Stimulated activated CD8-positive, alpha-beta memory T cell treated with anti-CD3 and anti-CD28 coated beads, Interleukin-4, amount 100 ng/mL, for 48 hours (primary cell): ENCODE results near the gene TUBD1.
"Not testable (repeated sequence)": the region's sequence is repeated elsewhere in the genome, so short reads cannot be mapped to it uniquely, and the experiment has no call there.

Experiments used
- DNase-seq: peaks from one replicate; pipeline ENCODE4 v3.0.0-alpha.2; 2020

TUBD1 gene

GRCh38 chr17:59873414-59873813 is 19.3 kb downstream of the TUBD1 start:
- not testable (repeated sequence) for DNase-seq

- no peak for DNase-seq
Measured at GRCh38 chr17:59872351-59872750, 20.4 kb downstream of the TUBD1 start.

GRCh38 chr17:59870482-59870881 is 22.3 kb downstream of the TUBD1 start:
- DNase-seq: no peak

GRCh38 chr17:59869941-59870218 is 22.9 kb downstream of the TUBD1 start:
- no peak for DNase-seq

- DNase-seq: no peak
Measured at GRCh38 chr17:59863616-59864015, 29.1 kb downstream of the TUBD1 start.

- DNase-seq: no peak
Measured at GRCh38 chr17:59859444-59860025, 33.2 kb downstream of the TUBD1 start.

GRCh38 chr17:59858932-59859331 is 33.8 kb downstream of the TUBD1 start:
- no peak for DNase-seq

GRCh38 chr17:59858167-59858816 is 34.5 kb downstream of the TUBD1 start:
- DNase-seq: no peak

GRCh38 chr17:59856859-59857794 is 35.6 kb downstream of the TUBD1 start:
- no peak for DNase-seq

- not testable (repeated sequence) for DNase-seq
Measured at GRCh38 chr17:59853919-59854729, 38.6 kb downstream of the TUBD1 start.

- no peak for DNase-seq
Measured at GRCh38 chr17:59853168-59853918, 39.4 kb downstream of the TUBD1 start.

GRCh38 chr17:59852847-59853167 is 39.9 kb downstream of the TUBD1 start:
- not testable (repeated sequence) for DNase-seq

GRCh38 chr17:59851439-59852375 is 41.0 kb downstream of the TUBD1 start:
- DNase-seq: no peak

- DNase-seq: not testable (repeated sequence)
Measured at GRCh38 chr17:59850311-59850710, 42.4 kb downstream of the TUBD1 start.

GRCh38 chr17:59848778-59849177 is 44.0 kb downstream of the TUBD1 start:
- DNase-seq: peak; percentile 81

GRCh38 chr17:59848385-59848668 is 44.4 kb downstream of the TUBD1 start:
- DNase-seq: no peak

- DNase-seq: no peak
Measured at GRCh38 chr17:59846394-59847165, 46.2 kb downstream of the TUBD1 start.

- DNase-seq: peak; percentile 49
Measured at GRCh38 chr17:59845595-59846393, 46.9 kb downstream of the TUBD1 start.

GRCh38 chr17:59844884-59845594 is 47.7 kb downstream of the TUBD1 start:
- DNase-seq: no peak
